HCEC 1CT (cell line): ENCODE results near the gene RERG.
"Not testable (repeated sequence)": the region's sequence is repeated elsewhere in the genome, so short reads cannot be mapped to it uniquely, and the experiment has no call there.

Experiments used
- DNase-seq: peaks from one replicate; pipeline ENCODE4 v3.0.0-alpha.2; 2017

The RERG gene

DNA sequence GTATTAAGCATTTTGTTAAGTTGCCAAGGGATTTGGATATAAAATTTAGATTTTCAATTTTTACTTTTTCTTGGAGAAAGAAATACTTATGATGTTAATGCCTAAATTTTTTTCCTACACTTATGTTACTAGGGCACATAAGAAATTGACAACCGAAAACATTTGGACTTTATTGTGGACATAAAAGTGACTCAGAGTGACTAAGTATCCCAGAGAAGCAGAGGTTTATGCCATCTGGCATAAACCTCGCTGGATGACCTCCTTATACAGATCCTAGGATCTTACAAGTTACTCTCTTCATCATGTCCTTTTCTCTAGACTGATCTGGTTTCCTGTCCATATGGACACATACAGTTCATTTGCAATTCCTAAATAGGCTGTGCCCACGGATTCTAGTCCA, 89.8 kb downstream of the RERG start:
- peak; percentile 93 for DNase-seq

DNA sequence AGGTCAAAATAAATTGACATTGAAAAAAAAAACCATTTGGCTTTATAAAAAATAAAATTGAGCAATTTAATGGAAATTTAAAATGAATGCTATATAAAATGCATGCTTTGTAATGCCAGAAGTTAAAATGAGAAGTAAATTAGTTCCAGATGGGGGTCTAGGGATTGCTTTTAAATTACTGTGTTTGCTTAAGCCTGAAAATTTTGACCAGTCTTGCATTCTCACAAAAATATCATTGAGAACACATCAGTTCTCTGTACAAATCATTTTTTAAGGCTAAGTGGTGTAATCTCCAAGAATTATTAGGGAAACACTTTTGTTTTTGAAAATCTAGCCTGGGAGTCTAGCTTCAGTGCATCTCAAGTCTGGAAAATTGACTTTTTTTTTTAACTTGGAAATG, 90.7 kb downstream of the RERG start:
- DNase-seq, result no peak

DNA sequence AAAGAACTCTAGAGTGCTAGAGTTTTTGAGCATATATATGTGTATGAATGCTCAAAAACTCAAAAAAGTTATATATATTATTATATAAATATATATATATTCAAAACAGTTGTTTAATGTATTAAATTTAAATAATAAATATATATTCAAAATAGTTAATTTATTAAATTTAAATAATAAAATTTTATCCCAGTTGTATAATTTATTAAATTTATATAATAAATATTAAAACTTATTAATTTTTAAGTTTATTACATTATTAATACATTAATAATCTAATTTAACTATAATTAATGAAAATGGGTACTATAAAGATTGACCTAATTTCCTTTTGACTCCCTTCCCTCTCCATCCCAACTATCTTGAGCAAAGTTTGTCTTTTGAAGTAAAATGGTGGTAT, 97.8 kb downstream of the RERG start:
- no peak for DNase-seq

DNA sequence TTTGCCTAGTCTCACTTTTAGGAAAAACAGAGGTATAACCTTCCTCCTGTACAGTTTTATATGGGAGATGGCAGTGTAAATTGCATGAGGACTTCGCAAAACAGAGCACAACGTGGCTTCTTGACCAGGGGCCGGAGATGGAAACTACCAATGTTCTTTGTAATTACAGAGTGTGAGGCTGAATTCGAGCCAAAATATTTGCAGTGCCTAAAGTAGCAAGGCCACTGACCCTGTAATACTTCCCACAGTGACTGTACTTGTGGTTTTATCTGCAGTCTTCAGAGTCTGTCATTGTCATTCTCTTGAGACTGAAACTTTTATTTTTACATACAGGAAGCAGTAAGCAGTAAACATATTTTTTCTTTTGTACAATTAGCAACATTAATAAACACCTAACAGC, 98.9 kb downstream of the RERG start:
- DNase-seq, result peak; percentile 14

DNA sequence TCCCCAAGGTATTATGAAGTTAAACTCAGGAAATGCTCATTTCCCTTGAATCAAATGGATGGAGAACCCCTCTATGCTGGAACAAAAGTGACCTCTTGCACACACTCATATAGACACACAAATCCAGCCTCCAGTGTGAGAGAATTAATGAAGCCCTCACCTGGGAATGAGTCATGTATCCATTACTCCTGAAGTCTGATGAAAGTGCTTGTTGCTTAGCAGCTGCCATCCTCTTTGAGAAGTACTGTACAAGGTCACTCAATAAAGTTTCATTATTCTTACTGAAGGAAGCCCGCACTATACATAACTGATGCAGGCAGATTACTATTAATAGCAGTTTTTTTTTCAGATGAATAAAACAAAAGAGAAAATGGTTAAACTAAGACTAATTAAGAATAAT, 102.3 kb downstream of the RERG start:
- no peak for DNase-seq

DNA sequence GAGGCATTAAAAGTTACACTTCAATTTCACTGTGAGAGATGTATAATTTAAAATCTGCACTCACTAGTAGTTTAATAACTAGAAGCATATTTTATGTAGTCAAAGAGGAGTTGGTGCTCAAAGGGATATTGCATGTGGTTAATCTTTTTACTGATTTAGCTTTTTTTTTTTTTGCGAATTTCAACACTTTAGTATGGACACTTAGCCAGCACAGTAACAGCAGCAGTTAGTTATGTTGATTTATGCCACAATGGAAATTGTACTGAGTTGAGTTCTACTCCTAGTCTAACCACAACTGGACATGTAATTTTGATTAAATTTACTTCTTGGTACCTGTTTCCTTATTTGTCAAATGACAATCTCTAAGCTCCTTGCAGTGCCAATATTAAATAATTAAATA, 104.2 kb downstream of the RERG start:
- no peak for DNase-seq

DNA sequence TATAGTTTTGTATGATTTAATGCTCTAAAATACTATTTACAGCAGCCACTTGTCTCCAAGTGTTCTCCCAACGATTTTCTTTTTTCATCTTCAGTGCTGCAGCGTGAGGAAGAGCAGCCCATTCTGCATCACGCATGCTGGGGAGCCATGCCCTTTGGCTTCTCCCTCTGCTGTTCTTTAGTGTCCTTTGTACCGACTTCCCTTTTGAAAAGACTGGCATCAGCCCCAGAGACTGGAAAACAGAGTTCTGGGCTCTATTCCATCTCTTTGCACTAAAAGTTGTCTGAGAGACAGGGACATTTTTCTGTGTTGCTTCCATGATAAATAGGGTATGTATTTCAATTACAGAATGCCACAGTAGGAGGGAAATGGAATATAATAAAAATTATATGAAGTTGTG, 105.1 kb downstream of the RERG start:
- no peak for DNase-seq

DNA sequence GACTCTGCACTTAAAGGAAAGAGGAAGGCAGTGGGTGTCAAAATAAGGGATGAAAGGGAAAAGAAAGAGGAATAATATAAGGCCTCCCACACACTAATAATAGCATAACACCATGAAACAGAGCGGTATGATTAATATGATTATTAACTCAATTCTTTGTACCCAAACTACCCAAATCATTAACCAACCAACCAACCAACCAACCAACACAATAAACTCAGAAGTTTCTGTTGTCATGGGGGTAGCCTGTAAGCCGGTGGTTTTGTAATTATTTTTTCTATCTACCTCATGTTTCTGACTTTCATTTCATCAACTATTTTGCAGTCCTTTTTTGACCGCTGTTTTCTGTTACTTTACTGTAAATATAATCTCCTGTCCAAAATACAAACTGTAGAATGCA, 105.8 kb downstream of the RERG start:
- no peak for DNase-seq

DNA sequence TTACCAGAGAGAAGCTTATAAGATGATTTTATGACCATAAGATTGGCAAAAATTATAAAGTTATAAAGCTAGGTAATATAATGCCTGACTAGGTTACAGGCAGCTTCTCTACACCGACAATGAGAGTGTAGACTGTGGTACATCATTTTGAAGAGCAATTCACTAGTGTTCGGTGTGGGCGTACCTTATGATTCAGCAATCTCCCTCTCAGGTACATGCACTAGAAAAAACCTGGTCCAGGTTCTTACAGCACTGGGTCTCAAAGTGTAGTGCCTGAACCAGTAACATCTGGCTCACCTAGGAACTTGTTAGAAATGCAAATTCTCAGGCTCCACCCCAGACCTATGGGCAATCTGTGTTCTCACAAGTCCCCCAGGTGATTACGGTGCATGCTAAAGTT, 106.7 kb downstream of the RERG start:
- DNase-seq, result no peak

DNA sequence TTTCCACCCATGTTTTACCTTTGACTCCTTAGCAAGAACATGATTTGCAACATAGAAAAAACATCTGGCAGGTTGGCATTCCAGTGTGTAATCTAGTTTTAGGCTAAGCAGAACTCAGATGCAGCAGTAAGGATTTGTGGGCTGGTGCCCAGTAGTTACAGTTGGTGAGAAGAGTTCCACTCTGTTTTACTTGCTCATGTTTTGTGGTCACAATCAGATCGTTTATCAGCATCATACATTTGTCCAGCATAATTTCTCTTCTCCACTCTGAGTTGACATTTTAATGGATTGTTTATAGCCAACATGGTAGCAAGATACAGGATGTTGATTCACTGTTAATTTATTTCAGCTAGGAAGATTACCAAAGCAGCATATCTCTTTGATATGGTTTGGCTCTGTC, 128.4 kb downstream of the RERG start:
- DNase-seq, result peak; percentile 38

DNA sequence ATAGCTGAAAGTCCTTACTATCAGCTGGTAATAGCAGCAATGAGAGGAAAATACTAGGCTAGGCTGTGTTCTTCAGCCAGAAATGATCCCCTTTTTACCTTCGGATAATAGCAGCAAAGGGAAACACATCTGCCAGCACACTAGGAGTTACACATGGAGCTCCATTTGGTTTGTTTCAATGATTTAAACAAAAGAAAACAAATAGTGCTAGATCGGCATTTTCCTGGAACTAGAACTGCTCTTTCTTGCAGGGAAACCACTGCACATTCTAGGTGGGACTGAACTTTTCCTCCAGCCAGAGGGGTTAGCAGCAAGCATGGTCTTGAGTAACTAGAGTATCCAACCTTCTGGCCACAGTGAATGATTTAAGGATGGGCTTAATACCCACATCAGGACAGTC, 130.8 kb downstream of the RERG start:
- no peak for DNase-seq

DNA sequence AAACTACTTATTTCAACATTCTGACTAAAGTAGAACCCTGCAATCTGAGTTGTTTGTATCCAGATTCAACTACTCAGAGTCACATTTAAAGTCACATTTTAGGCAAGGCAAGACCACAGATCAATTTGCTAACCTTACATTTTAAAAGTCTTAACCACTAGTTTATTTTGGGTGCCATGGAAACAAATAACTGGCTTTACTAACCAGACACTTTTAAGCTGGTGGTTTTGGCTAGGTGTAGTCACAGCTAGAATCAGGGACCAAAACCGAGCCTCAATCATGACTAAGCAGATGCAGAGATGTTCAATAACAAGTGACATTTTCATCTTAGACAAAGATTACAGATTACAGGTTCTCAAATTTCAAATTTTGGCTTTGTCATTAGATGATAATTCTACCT, 133.1 kb downstream of the RERG start:
- DNase-seq, result no peak

DNA sequence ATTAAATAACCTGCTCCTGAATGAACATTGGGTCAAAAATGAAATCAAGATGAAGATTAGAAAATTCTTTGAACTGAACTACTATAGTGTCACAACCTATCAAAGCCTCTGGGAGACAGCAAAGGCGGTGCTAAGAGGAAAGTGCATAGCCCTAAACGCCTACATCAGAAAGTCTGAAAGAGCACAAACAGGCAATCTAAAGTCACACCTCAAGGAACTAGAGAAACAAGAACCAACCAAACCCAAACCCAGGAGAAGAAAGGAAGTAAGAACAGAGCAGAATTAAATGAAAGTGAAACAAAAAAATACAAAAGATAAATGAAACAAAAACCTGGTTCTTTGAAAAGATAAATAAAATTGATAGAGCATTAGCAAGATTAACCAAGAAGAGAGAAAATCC, 143.5 kb downstream of the RERG start:
- not testable (repeated sequence) for DNase-seq

DNA sequence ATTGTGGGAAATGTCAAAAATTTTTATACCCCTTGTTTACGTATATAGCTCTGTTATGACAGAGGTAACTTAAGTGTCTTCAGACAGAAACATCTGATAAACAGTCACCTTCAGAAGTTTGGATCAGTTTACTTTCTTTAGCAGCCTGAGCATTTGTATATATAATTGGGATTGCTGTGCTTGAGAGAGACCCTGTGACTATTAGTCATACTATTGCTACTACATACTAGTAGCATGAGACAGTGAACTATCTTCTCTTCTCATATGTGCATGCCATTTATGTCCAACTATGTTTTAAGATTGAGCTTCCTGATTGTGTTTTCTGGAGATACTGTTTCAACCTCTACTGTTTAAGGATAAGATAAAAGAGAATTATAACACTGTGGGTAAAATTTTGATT, 146.9 kb downstream of the RERG start:
- DNase-seq, result peak; percentile 89

DNA sequence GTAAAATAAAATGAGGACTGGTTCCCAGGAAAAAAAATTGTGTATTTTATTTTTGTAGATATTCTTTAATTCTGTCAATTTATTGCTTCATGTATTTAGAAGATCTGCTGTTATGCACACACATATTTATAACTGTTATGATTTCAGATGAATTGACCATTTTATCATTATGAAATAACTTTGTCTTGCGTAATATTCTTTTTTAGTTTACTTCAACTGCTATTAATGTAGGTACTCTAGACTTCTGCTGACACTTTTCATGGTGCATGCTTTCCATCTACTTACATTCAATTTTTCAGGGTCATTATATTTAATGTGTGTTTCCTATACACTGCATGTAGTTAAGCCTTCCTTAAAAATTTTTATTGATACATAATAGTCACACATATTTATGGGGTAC, 162.1 kb downstream of the RERG start:
- no peak for DNase-seq
